ENCODE measurements around the gene CEP131.

CEP131 gene

GRCh38 chr17:81199482-81199830, 23.3 kb downstream of the CEP131 start:
- DNase-seq (ENCODE audit: low read depth), result no peak

GRCh38 chr17:81198826-81199481, 23.8 kb downstream of the CEP131 start:
- no peak for DNase-seq (ENCODE audit: low read depth)

GRCh38 chr17:81197831-81198490, 24.8 kb downstream of the CEP131 start:
- no peak for DNase-seq (ENCODE audit: low read depth)

- no peak for DNase-seq (ENCODE audit: low read depth)
These were observed 25.4 kb downstream of the CEP131 start for GRCh38 chr17:81197409-81197795.

GRCh38 chr17:81196505-81197408, 26.0 kb downstream of the CEP131 start:
- DNase-seq (ENCODE audit: low read depth), result no peak

- no peak for DNase-seq (ENCODE audit: low read depth)
These were observed 26.7 kb downstream of the CEP131 start for GRCh38 chr17:81195941-81196495.

- no peak for DNase-seq (ENCODE audit: low read depth)
These were observed 27.5 kb downstream of the CEP131 start for GRCh38 chr17:81194941-81195901.

- no peak for DNase-seq (ENCODE audit: low read depth)
These were observed 28.5 kb downstream of the CEP131 start for GRCh38 chr17:81194225-81194760.

GRCh38 chr17:81193470-81194224, 29.1 kb downstream of the CEP131 start:
- no peak for DNase-seq (ENCODE audit: low read depth)

GRCh38 chr17:81193051-81193410, 29.7 kb downstream of the CEP131 start:
- no peak for DNase-seq (ENCODE audit: low read depth)

- DNase-seq (ENCODE audit: low read depth), result no peak
These were observed 30.2 kb downstream of the CEP131 start for GRCh38 chr17:81192386-81193050.

- DNase-seq (ENCODE audit: low read depth), result no peak
These were observed 31.1 kb downstream of the CEP131 start for GRCh38 chr17:81191646-81192045.

- no peak for DNase-seq (ENCODE audit: low read depth)
These were observed 31.6 kb downstream of the CEP131 start for GRCh38 chr17:81191116-81191515.

GRCh38 chr17:81190591-81190990, 32.2 kb downstream of the CEP131 start:
- no peak for DNase-seq (ENCODE audit: low read depth)

- DNase-seq (ENCODE audit: low read depth), result no peak
These were observed 32.9 kb downstream of the CEP131 start for GRCh38 chr17:81189670-81190530.

- no peak for DNase-seq (ENCODE audit: low read depth)
These were observed 33.7 kb downstream of the CEP131 start for GRCh38 chr17:81189016-81189415.

GRCh38 chr17:81188491-81188840, 34.3 kb downstream of the CEP131 start:
- DNase-seq (ENCODE audit: low read depth), result no peak

- no peak for DNase-seq (ENCODE audit: low read depth)
These were observed 34.9 kb downstream of the CEP131 start for GRCh38 chr17:81187586-81188490.

All from activated T-helper 1 cell treated with Interleukin-2 at 50 U/mL for 16 hours (primary cell).